ENCODE results near the gene POLG2.
"Not testable (repeated sequence)": the region's sequence is repeated elsewhere in the genome, so short reads cannot be mapped to it uniquely, and the experiment has no call there.

POLG2 gene

GRCh38 chr17:64439521-64439920 is 57.3 kb downstream of the POLG2 start:
- not testable (repeated sequence) for DNase-seq

GRCh38 chr17:64437944-64438525 is 58.8 kb downstream of the POLG2 start:
- DNase-seq: no peak

GRCh38 chr17:64431534-64431933 is 65.3 kb downstream of the POLG2 start:
- no peak for DNase-seq

GRCh38 chr17:64430036-64430435 is 66.8 kb downstream of the POLG2 start:
- not testable (repeated sequence) for DNase-seq

GRCh38 chr17:64428406-64428805 is 68.4 kb downstream of the POLG2 start:
- DNase-seq: no peak

Data from stimulated activated naive CD4-positive, alpha-beta T cell (primary cell).